ENCODE data around the gene SLC2A4.
"Not testable (repeated sequence)": the region's sequence is repeated elsewhere in the genome, so short reads cannot be mapped to it uniquely, and the experiment has no call there.

SLC2A4 gene

GRCh38 chr17:7329997-7330637 is 48.6 kb downstream of the SLC2A4 start:
- peak overlapping the region; percentile 90 for H3K4me3 ChIP-seq (ENCODE audit: control insufficient read depth, low read depth, low read length)
- DNase-seq (ENCODE audit: low read depth) = peak; percentile 74

GRCh38 chr17:7330638-7331015 is 49.1 kb downstream of the SLC2A4 start:
- peak overlapping the region; percentile 90 for H3K4me3 ChIP-seq (ENCODE audit: control insufficient read depth, low read depth, low read length)
- no peak for DNase-seq (ENCODE audit: low read depth)
- TF ChIP-seq CTCF (conservative IDR thresholded peaks at IDR 0.05; ENCODE audit: control insufficient read depth, insufficient read depth, low read depth, low read length) = no peak

More at GRCh38 chr17:7329997-7330637, 48.6 kb downstream of the SLC2A4 start:
- no peak for TF ChIP-seq CTCF (conservative IDR thresholded peaks at IDR 0.05; ENCODE audit: control insufficient read depth, insufficient read depth, low read depth, low read length)

GRCh38 chr17:7332111-7332510 is 50.6 kb downstream of the SLC2A4 start:
- no peak for TF ChIP-seq CTCF (conservative IDR thresholded peaks at IDR 0.05; ENCODE audit: control insufficient read depth, insufficient read depth, low read depth, low read length)
- no peak overlapping the region for H3K4me3 ChIP-seq (ENCODE audit: control insufficient read depth, low read depth, low read length)
- DNase-seq (ENCODE audit: low read depth) = no peak

GRCh38 chr17:7332600-7333069 is 51.1 kb downstream of the SLC2A4 start:
- not testable (repeated sequence) for DNase-seq (ENCODE audit: low read depth); H3K4me3 ChIP-seq (ENCODE audit: control insufficient read depth, low read depth, low read length)

GRCh38 chr17:7334938-7335538 is 53.5 kb downstream of the SLC2A4 start:
- no peak for DNase-seq (ENCODE audit: low read depth)
- no peak for TF ChIP-seq CTCF (conservative IDR thresholded peaks at IDR 0.05; ENCODE audit: control insufficient read depth, insufficient read depth, low read depth, low read length)
- H3K4me3 ChIP-seq (ENCODE audit: control insufficient read depth, low read depth, low read length) = no peak overlapping the region

GRCh38 chr17:7335765-7336164 is 54.2 kb downstream of the SLC2A4 start:
- H3K4me3 ChIP-seq (ENCODE audit: control insufficient read depth, low read depth, low read length) = not testable (repeated sequence)

GRCh38 chr17:7336240-7337175 is 55.0 kb downstream of the SLC2A4 start, which contains the start of gene ACAP1:
Gene ACAP1 (plus strand): TSS chr17:7336529. CDS start chr17:7336735, 206 bp downstream.
- DNase-seq (ENCODE audit: low read depth) = no peak
- no peak within 1 kb of the TSS for H3K4me3 ChIP-seq (ENCODE audit: control insufficient read depth, low read depth, low read length)
- no peak for TF ChIP-seq CTCF (conservative IDR thresholded peaks at IDR 0.05; ENCODE audit: control insufficient read depth, insufficient read depth, low read depth, low read length)

More at GRCh38 chr17:7335765-7336164, 54.2 kb downstream of the SLC2A4 start:
- not testable (repeated sequence) for DNase-seq (ENCODE audit: low read depth)

- DNase-seq (ENCODE audit: low read depth); H3K4me3 ChIP-seq (ENCODE audit: control insufficient read depth, low read depth, low read length): not testable (repeated sequence)
Observed at GRCh38 chr17:7337600-7337999, 56.1 kb downstream of the SLC2A4 start.

Data from fibroblast of mammary gland (primary cell).